ENCODE results near the gene ADAM11.
"Not testable (repeated sequence)": the region's sequence is repeated elsewhere in the genome, so short reads cannot be mapped to it uniquely, and the experiment has no call there.

The ADAM11 gene

GRCh38 chr17:44798356-44798755, 39.6 kb downstream of the ADAM11 start:
- DNase-seq, result no peak

GRCh38 chr17:44801880-44802279, 43.1 kb downstream of the ADAM11 start:
- DNase-seq, result no peak

GRCh38 chr17:44804302-44805089, 45.7 kb downstream of the ADAM11 start:
- DNase-seq, result no peak

GRCh38 chr17:44807093-44807816, 48.5 kb downstream of the ADAM11 start:
- DNase-seq, result no peak

- no peak for DNase-seq
Measured at GRCh38 chr17:44807817-44808155, 49.0 kb downstream of the ADAM11 start.

GRCh38 chr17:44808156-44808555, 49.4 kb downstream of the ADAM11 start:
- DNase-seq, result no peak

- not testable (repeated sequence) for DNase-seq
Measured at GRCh38 chr17:44808656-44809388, 50.0 kb downstream of the ADAM11 start.

- DNase-seq, result no peak
Measured at GRCh38 chr17:44812263-44812662, 53.5 kb downstream of the ADAM11 start.

- not testable (repeated sequence) for DNase-seq
Measured at GRCh38 chr17:44818508-44818907, 59.7 kb downstream of the ADAM11 start.

- DNase-seq, result no peak
Measured at GRCh38 chr17:44820631-44821212, 61.9 kb downstream of the ADAM11 start.

- not testable (repeated sequence) for DNase-seq
Measured at GRCh38 chr17:44825236-44825635, 66.4 kb downstream of the ADAM11 start.

GRCh38 chr17:44826123-44826790, 67.5 kb downstream of the ADAM11 start:
- no peak for DNase-seq

- DNase-seq, result no peak
Measured at GRCh38 chr17:44827863-44828262, 69.1 kb downstream of the ADAM11 start.

GRCh38 chr17:44828919-44829522, 70.2 kb downstream of the ADAM11 start:
- no peak for DNase-seq

- no peak for DNase-seq
Measured at GRCh38 chr17:44829523-44830358, 71.0 kb downstream of the ADAM11 start, which contains the start of gene GJC1. GJC1 (minus strand) TSS chr17:44830287; CDS start chr17:44805817, 24,470 bp downstream.

- DNase-seq, result peak; percentile 11
Measured at GRCh38 chr17:44830359-44831288, 71.8 kb downstream of the ADAM11 start.

- no peak for DNase-seq
Measured at GRCh38 chr17:44831371-44831770, 72.6 kb downstream of the ADAM11 start.

Measured in activated T-cell treated with anti-CD3 and anti-CD28 coated beads for 4 hours (primary cell).